K562 (cell line): ENCODE measurements around the gene GADD45G. TPM values are rescaled to one million over a fixed set of nuclear protein-coding genes. Genes with fewer than 3 reads are reported as not detected.

ENCODE experiments used
- ATAC-seq: fragments of 200-7000 bp; cut with Tn5 transposase; 3 replicates; pipeline ENCODE4 v1.9.1; 2020; ENCODE audit warnings: moderate library complexity
- BruUV-seq: library from RNA; stranded (reverse); fragments of 400-500 nt; replicated peaks from 2 replicates; lab custom pipeline; 2021; lab: Mats Ljungman, UMichigan
- CTCF ChIA-PET: fragments of 300-600 bp; formaldehyde crosslinking; extraction: SDS; loops from one replicate; lab custom pipeline; 2021; ENCODE audit warnings: low intra/inter-chr PET ratio; lab: Yijun Ruan, JAX
- POLR2A ChIA-PET: fragments of 300-600, 350-650 bp; sonication (Branson Sonifier 250); formaldehyde crosslinking; extraction: SDS; loops from one replicate; lab custom pipeline; 2021; ENCODE audit warnings: antibody characterized with exemption, inconsistent platforms; lab: Yijun Ruan, JAX
- DNase-seq, 4 experiments: peaks; one replicate each; pipeline versions ENCODE4 v3.0.0 to v3.0.0-alpha.2; 2011 to 2018; ENCODE audit warnings: low spot score in 3 of 4, mixed read lengths in 3 of 4; ENCODE audit errors: extremely low read depth in 1 of 4
- FAIRE-seq: peaks from 2 replicates; lab custom pipeline; 2011; peaks lifted over from hg19 to GRCh38; lab: Jason Lieb, UNC
- H2AFZ ChIP-seq: 2 replicates; pipeline ENCODE4 v1.6.0; 2011; ENCODE audit warnings: low read depth, low read length, control low read depth, inconsistent platforms
- H3K27ac ChIP-seq: fragments of 200-600 bp; 3 replicates; pipeline ENCODE4 v1.8.0; 2011; ENCODE audit warnings: low read depth, mild to moderate bottlenecking, control low read depth, inconsistent platforms, low read length, moderate library complexity, mixed read lengths; ENCODE audit errors: extremely low read depth
- H3K27me3 ChIP-seq, 2 experiments: fragments of 300-600 bp in 1 of 2; 2 replicates in 1 of 2; 3 replicates in 1 of 2; pipeline versions ENCODE4 v1.6.0 to v1.8.0; 2011; ENCODE audit warnings: inconsistent platforms in 2 of 2, low read length in 2 of 2, mild to moderate bottlenecking in 1 of 2, mixed read lengths in 1 of 2, moderate library complexity in 1 of 2; ENCODE audit not compliant: control insufficient read depth in 2 of 2, insufficient read depth in 2 of 2
- H3K36me3 ChIP-seq: fragments of 300-600 bp; 3 replicates; pipeline ENCODE4 v1.8.0; 2011; ENCODE audit warnings: mild to moderate bottlenecking, low read length, inconsistent platforms; ENCODE audit not compliant: control insufficient read depth, insufficient read depth
- H3K4me1 ChIP-seq, 2 experiments: fragments of 200-600 bp in 1 of 2; replicated peaks in 1 of 2; 2 replicates in 1 of 2; 3 replicates in 1 of 2; pipeline versions ENCODE4 v1.5.1 to v1.8.0; 2011; ENCODE audit warnings: inconsistent platforms in 2 of 2, low read length in 2 of 2, mild to moderate bottlenecking in 1 of 2, mixed read lengths in 1 of 2, moderate library complexity in 1 of 2; ENCODE audit not compliant: control insufficient read depth in 2 of 2, insufficient read depth in 2 of 2
- H3K4me2 ChIP-seq: 2 replicates; pipeline ENCODE4 v1.6.1; 2011; ENCODE audit warnings: low read length, control low read depth, inconsistent platforms, mixed read lengths; ENCODE audit not compliant: insufficient read depth
- H3K4me3 ChIP-seq: fragments of 200-600 bp; sonication (generic), shearing (Covaris generic); 2 replicates; pipeline ENCODE4 v1.5.1; 2016; ENCODE audit warnings: control low read depth, inconsistent platforms
- H3K79me2 ChIP-seq: fragments of 200-600 bp; 3 replicates; pipeline ENCODE4 v1.8.0; 2011; ENCODE audit warnings: low read length, inconsistent platforms; ENCODE audit not compliant: control insufficient read depth, insufficient read depth
- H3K9ac ChIP-seq, 2 experiments: 2 replicates each; pipeline versions ENCODE4 v1.6.0 to v1.6.1; 2011; ENCODE audit warnings: low read depth in 2 of 2, low read length in 2 of 2, control low read depth in 1 of 2, inconsistent platforms in 1 of 2, mild to moderate bottlenecking in 1 of 2, mixed read lengths in 1 of 2; ENCODE audit not compliant: insufficient read depth in 1 of 2
- H3K9me1 ChIP-seq: one replicate; pipeline ENCODE4 v1.6.0; 2011; ENCODE audit warnings: inconsistent platforms, mild to moderate bottlenecking, low read length, moderate library complexity; ENCODE audit not compliant: control insufficient read depth, insufficient read depth
- H3K9me3 ChIP-seq: replicated peaks from 2 replicates; pipeline ENCODE4 v1.5.1; 2011; ENCODE audit warnings: low read depth, low read length, inconsistent platforms; ENCODE audit not compliant: control insufficient read depth, insufficient read depth
- H4K20me1 ChIP-seq: replicated peaks from 2 replicates; pipeline ENCODE4 v1.6.1; 2011; ENCODE audit warnings: low read length, inconsistent platforms, mixed read lengths; ENCODE audit not compliant: control insufficient read depth, insufficient read depth
- ATF7 ChIP-seq: fragments of 450-650 bp; IDR thresholded peaks from 2 replicates; pipeline ENCODE4 v1.7.1; 2014; ENCODE audit warnings: mild to moderate bottlenecking, moderate library complexity
- CBFA2T3 ChIP-seq: fragments of 450-650 bp; IDR thresholded peaks from 2 replicates; pipeline ENCODE4 v1.6.1; 2017
- CEBPZ ChIP-seq: fragments of 150-350 bp; IDR thresholded peaks from 2 replicates; pipeline ENCODE4 v1.6.1; 2014; ENCODE audit warnings: low read depth, mild to moderate bottlenecking, low read length, borderline replicate concordance
- E2F3 ChIP-seq: fragments of 250-450 bp; sonication (Bioruptor Pico); IDR thresholded peaks from 2 replicates; pipeline ENCODE4 v1.4.0; 2020; ENCODE audit warnings: mild to moderate bottlenecking
- SAFB ChIP-seq: fragments of 200-400 bp; formaldehyde crosslinking; IDR thresholded peaks from 2 replicates; pipeline ENCODE4 v1.6.1; 2017; ENCODE audit warnings: low read depth, low read length, borderline replicate concordance
- ZC3H4 ChIP-seq: sonication (generic); formaldehyde crosslinking; IDR thresholded peaks from 2 replicates; pipeline ENCODE4 v1.9.0; 2021; ENCODE audit warnings: missing genetic modification reagents, borderline replicate concordance
- ZFP36 ChIP-seq: fragments of 150-350 bp; IDR thresholded peaks from 2 replicates; pipeline ENCODE4 v1.6.1; 2018; ENCODE audit warnings: low read length, low read depth; ENCODE audit not compliant: partially characterized antibody
- WGBS: fragments of 100-300 bp; shearing (Covaris generic); methylation state at CpG from one replicate; pipeline ENCODE4 v1.1.6; 2016; ENCODE audit warnings: low coverage, mixed read lengths; ENCODE audit not compliant: insufficient coverage; ENCODE audit errors: missing lambda C conversion rate; 5-methylcytosine and 5-hydroxymethylcytosine counted together
- in situ Hi-C: fragments of 300-500 bp; cut with MboI; formaldehyde crosslinking; loops from 4 replicates; pipeline ENCODE4 v1.15.0; 2018; ENCODE audit warnings: inconsistent platforms, mixed read lengths
- intact Hi-C: fragments of 100-400 bp; cut with micrococcal nuclease; formaldehyde crosslinking; loops from 2 replicates; pipeline ENCODE4 v1.14.2; 2022
- polyA plus RNA-seq, 8 experiments: library from polyadenylated mRNA; depleted of rRNA in 4 of 8; stranded (reverse) in 5 of 8; unstranded in 3 of 8; fragments of >200 nt; fragmentation: Nextera tagmentation in 2 of 8; fragmentation: Illumina TruSeq in 1 of 8; extraction: Ambion mirVana in 2 of 8; extraction: Trizol in 1 of 8; gene quantifications; 2 replicates each; pipeline versions ENCODE4 v1.2.1 to v1.2.3, GENCODE V29; 2011 to 2014; ENCODE audit warnings: inconsistent platforms in 1 of 8, missing spikeins in 1 of 8
- total RNA-seq, 7 experiments: library from RNA; depleted of rRNA in 6 of 7; stranded (reverse); fragments of >200 nt in 6 of 7; fragmentation: Illumina TruSeq in 2 of 7; extraction: Trizol in 2 of 7; gene quantifications; 2 replicates each; pipeline versions ENCODE4 v1.2.1 to v1.2.3, GENCODE V29; 2011 to 2021; ENCODE audit warnings: low replicate concordance in 1 of 7

GADD45G gene
- total and polyA plus RNA-seq, 9 of the 15 experiments (the other 6 are each of a cell fraction or from before 2014, with no cell fraction given) = 0.20 to 0.34 TPM; not detected in 7

GRCh38 chr9:89635816-89636215 lies 31.0 kb downstream of the GADD45G start:
- FAIRE-seq (no peak), ATAC-seq (no peak), DNase-seq (no peak)
- ChIA-PET CTCF (no interaction called here), POLR2A (no interaction called here)
- Histone ChIP-seq H3K27me3 (peaks cover 0 to 36% of the 10 kb centered on the region in 2 experiments; a peak in 2 of 5 replicates), H4K20me1 (no peaks in the 10 kb centered on the region), H3K9ac (no peak overlapping the region), H3K9me3 (no peaks in the 10 kb centered on the region), H3K4me3 (no peak overlapping the region), H3K36me3 (no peaks in the 10 kb centered on the region), H3K4me2 (no peak overlapping the region), H3K79me2 (no peaks in the 10 kb centered on the region), H3K27ac (no peak overlapping the region), H3K9me1 (no peaks in the 10 kb centered on the region), H3K4me1 (no peaks in the 10 kb centered on the region), H2AFZ (no peak overlapping the region)
- BruUV-seq = no TSS peak
- WGBS = 0% methylated on average over 4 of the region's 5 CpGs
- intact Hi-C loops (no loop called here), in situ Hi-C loops (no loop called here)
- TF ChIP-seq SAFB (no peak), E2F3 (CRISPR knock-in tag) (no peak), ATF7 (no peak), CBFA2T3 (no peak), CEBPZ (no peak), ZFP36 (no peak), ZC3H4 (CRISPR knock-in tag) (no peak)
